ENCODE results near the gene AGMO. TPM values are rescaled to one million over a fixed set of nuclear protein-coding genes. Genes with fewer than 3 reads are reported as not detected.

Gene AGMO
- total RNA-seq, 3 donors from 2014 or later (not counting 1 experiment from before 2014, with no cell fraction given), result not detected

GRCh38 chr7:15430191-15430590 lies 131.6 kb downstream of the AGMO start:
- Histone ChIP-seq H3K36me3 (ENCODE audit: control insufficient read depth, insufficient read depth, low read length) (no peaks in the 10 kb centered on the region), H3K9me3 (ENCODE audit: control insufficient read depth, insufficient read depth, low read length) (no peaks in the 10 kb centered on the region), H3K4me3 (ENCODE audit: low read length) (no peak overlapping the region), H3K27me3 (ENCODE audit: control insufficient read depth, insufficient read depth, low read length) (no peaks in the 10 kb centered on the region), H3K4me1 (ENCODE audit: control insufficient read depth, insufficient read depth, low read length) (no peaks in the 10 kb centered on the region), H3K27ac (ENCODE audit: low read length) (no peak overlapping the region)
- Mint-ChIP-seq H3K27ac (no peak overlapping the region), H3K27me3 (ENCODE audit: low read depth in 2 of 2) (no peaks in the 10 kb centered on the region), H3K36me3 (no peaks in the 10 kb centered on the region), H3K4me1 (no peaks in the 10 kb centered on the region), H3K4me3 (no peak overlapping the region), H3K9me3 (peaks cover 12 to 13% of the 10 kb centered on the region in 2 donors)
- no peak for TF ChIP-seq CTCF (IDR thresholded peaks at IDR 0.05)
- intact Hi-C loops (cut with micrococcal nuclease), result no loop called here
- WGBS (ENCODE audit: insufficient coverage), result no CpG with 5 or more reads among the region's 2 CpGs
- no peak for ATAC-seq
- no peak for DNase-seq

DNA sequence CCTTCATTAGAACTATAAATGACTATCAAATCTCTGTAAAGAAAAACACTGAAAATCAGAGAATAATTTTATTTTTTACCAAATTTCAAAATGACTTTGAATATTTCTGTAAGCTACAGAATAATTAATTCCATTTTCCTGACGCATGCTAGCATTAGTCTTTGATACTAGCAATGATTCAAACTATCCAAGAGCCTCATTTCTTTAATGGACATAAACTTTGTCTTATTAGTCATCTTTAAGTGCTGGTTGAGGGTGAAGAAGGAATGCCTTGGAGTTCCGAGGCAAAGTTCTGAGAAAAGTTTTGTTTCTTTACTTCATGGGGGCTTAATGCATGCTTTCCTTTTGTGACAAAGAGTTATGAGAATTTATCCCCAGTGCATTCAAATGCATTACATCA lies 137.3 kb downstream of the AGMO start:
- H3K27ac Mint-ChIP-seq, result no peak overlapping the region
- H3K9me3 Mint-ChIP-seq, result peaks cover 25 to 33% of the 10 kb centered on the region in 2 donors
- Histone ChIP-seq H3K4me1 (ENCODE audit: control insufficient read depth, insufficient read depth, low read length) (no peaks in the 10 kb centered on the region), H3K9me3 (ENCODE audit: control insufficient read depth, insufficient read depth, low read length) (no peaks in the 10 kb centered on the region), H3K36me3 (ENCODE audit: control insufficient read depth, insufficient read depth, low read length) (no peaks in the 10 kb centered on the region), H3K27ac (ENCODE audit: low read length) (no peak overlapping the region), H3K27me3 (ENCODE audit: control insufficient read depth, insufficient read depth, low read length) (no peaks in the 10 kb centered on the region), H3K4me3 (ENCODE audit: low read length) (no peak overlapping the region)
- intact Hi-C loops (cut with micrococcal nuclease), result no loop called here
- H3K4me1 Mint-ChIP-seq, result no peaks in the 10 kb centered on the region
- TF ChIP-seq CTCF (IDR thresholded peaks at IDR 0.05), result no peak
- peaks cover 9% of the 10 kb centered on the region for H3K36me3 Mint-ChIP-seq
- no peak for ATAC-seq
- H3K4me3 Mint-ChIP-seq, result no peak overlapping the region
- H3K27me3 Mint-ChIP-seq (ENCODE audit: low read depth in 2 of 2), result no peaks in the 10 kb centered on the region
- DNase-seq, result no peak
- 100% methylated on average over 1 of the region's 2 CpGs for WGBS (ENCODE audit: insufficient coverage)

DNA sequence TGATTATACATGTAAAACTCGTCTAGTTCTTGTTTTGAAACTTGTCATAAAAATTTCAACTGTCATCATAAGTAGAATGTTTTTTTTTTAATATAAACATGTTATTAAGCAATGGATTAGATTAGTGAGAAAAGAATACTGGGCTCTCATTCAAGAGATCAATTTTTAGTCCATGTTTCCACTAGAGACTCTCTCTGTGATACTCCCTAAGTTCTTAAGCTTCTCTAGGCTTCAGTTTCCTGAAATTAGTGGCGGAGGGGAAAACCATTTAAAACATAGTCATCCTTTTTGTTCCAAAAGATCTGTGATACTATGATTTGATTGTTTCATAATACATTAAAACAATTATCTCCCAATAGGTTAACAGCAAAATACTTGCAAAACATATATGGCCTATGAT lies 142.2 kb downstream of the AGMO start:
- H3K27ac ChIP-seq (ENCODE audit: low read length), result no peak overlapping the region
- H3K4me1 ChIP-seq (ENCODE audit: control insufficient read depth, insufficient read depth, low read length), result no peaks in the 10 kb centered on the region
- peaks cover 5% of the 10 kb centered on the region for H3K9me3 ChIP-seq (ENCODE audit: control insufficient read depth, insufficient read depth, low read length)
- H3K36me3 ChIP-seq (ENCODE audit: control insufficient read depth, insufficient read depth, low read length), result no peaks in the 10 kb centered on the region
- no peaks in the 10 kb centered on the region for H3K27me3 Mint-ChIP-seq (ENCODE audit: low read depth in 2 of 2)
- no peak overlapping the region for H3K4me3 Mint-ChIP-seq
- WGBS (ENCODE audit: insufficient coverage), result no CpG with 5 or more reads among the region's 2 CpGs
- ATAC-seq (no peak), DNase-seq (no peak)
- peaks cover 17% of the 10 kb centered on the region for H3K36me3 Mint-ChIP-seq
- H3K27me3 ChIP-seq (ENCODE audit: control insufficient read depth, insufficient read depth, low read length), result no peaks in the 10 kb centered on the region
- H3K9me3 Mint-ChIP-seq, result peaks cover 25 to 37% of the 10 kb centered on the region in 2 donors
- intact Hi-C loops (cut with micrococcal nuclease), result no loop called here
- H3K4me1 Mint-ChIP-seq, result no peaks in the 10 kb centered on the region
- TF ChIP-seq CTCF (IDR thresholded peaks at IDR 0.05), result no peak
- H3K27ac Mint-ChIP-seq, result no peak overlapping the region
- no peak overlapping the region for H3K4me3 ChIP-seq (ENCODE audit: low read length)

DNA sequence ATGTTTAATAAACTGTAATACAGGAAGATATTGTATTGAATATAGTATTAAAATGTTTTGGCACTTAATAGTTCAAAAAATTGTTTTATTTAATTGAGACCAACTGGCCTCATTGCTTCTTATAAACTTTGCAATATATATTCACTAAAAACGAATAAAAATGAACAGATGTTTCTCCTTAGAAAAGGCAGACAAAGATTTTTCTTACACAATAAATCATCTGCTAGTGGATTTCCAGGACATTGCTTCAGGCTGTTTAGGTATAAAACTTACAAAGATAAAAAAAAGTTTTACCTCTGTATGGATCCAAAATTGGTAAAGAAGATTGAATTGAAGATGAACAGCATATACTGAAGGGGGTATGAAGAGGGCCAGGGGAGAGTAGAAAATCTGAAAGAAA lies 143.6 kb downstream of the AGMO start:
- Mint-ChIP-seq H3K27ac (no peak overlapping the region), H3K27me3 (ENCODE audit: low read depth in 2 of 2) (no peaks in the 10 kb centered on the region), H3K4me1 (no peaks in the 10 kb centered on the region), H3K9me3 (peaks cover 25 to 39% of the 10 kb centered on the region in 2 donors), H3K36me3 (peaks cover 17% of the 10 kb centered on the region), H3K4me3 (no peak overlapping the region)
- Histone ChIP-seq H3K4me3 (ENCODE audit: low read length) (no peak overlapping the region), H3K4me1 (ENCODE audit: control insufficient read depth, insufficient read depth, low read length) (no peaks in the 10 kb centered on the region), H3K36me3 (ENCODE audit: control insufficient read depth, insufficient read depth, low read length) (no peaks in the 10 kb centered on the region), H3K27me3 (ENCODE audit: control insufficient read depth, insufficient read depth, low read length) (no peaks in the 10 kb centered on the region), H3K9me3 (ENCODE audit: control insufficient read depth, insufficient read depth, low read length) (peaks cover 5% of the 10 kb centered on the region), H3K27ac (ENCODE audit: low read length) (no peak overlapping the region)
- no peak for DNase-seq
- 80% methylated on average over 1 of the region's 1 CpG for WGBS (ENCODE audit: insufficient coverage)
- TF ChIP-seq CTCF (IDR thresholded peaks at IDR 0.05), result no peak
- ATAC-seq, result no peak
- intact Hi-C loops (cut with micrococcal nuclease), result no loop called here

Measured in natural killer cell (primary cell).